Measurements from ENCODE around the gene RCAN2. TPM values are rescaled to one million over a fixed set of nuclear protein-coding genes. Genes with fewer than 3 reads are reported as not detected.

Gene RCAN2
- total and polyA plus RNA-seq, 9 of the 15 experiments (the other 6 are each of a cell fraction or from before 2014, with no cell fraction given), result 0.04 TPM; not detected in 8

- H4K20me1 ChIP-seq (replicated peaks; ENCODE audit: control insufficient read depth, insufficient read depth, low read length), result no peaks in the 10 kb centered on the region
- CTCF ChIA-PET (ENCODE audit: low intra/inter-chr PET ratio), result no interaction called here
- H2AFZ ChIP-seq (ENCODE audit: low read depth, low read length), result no peak overlapping the region
- H3K9me1 ChIP-seq (ENCODE audit: control insufficient read depth, insufficient read depth, low read length), result no peaks in the 10 kb centered on the region
- no peaks in the 10 kb centered on the region for H3K79me2 ChIP-seq (ENCODE audit: control insufficient read depth, insufficient read depth, low read length)
- POLR2A ChIA-PET, result no interaction called here
- DNase-seq (ENCODE audit: extremely low read depth in 1 of 4, low spot score in 3 of 4) (no peak), ATAC-seq (no peak), FAIRE-seq (no peak)
- no peak overlapping the region for H3K4me3 ChIP-seq
- H3K27me3 ChIP-seq (ENCODE audit: control insufficient read depth in 2 of 2, insufficient read depth in 2 of 2, low read length in 2 of 2), result no peaks in the 10 kb centered on the region
- in situ Hi-C loops (cut with MboI) (no loop called here), intact Hi-C loops (cut with micrococcal nuclease) (no loop called here)
- TF ChIP-seq ZC3H11A (IDR thresholded peaks at IDR 0.05; ENCODE audit: low read depth, low read length) (no peak), MYNN (IDR thresholded peaks at IDR 0.05) (no peak), MYNN (CRISPR knock-in tag; IDR thresholded peaks at IDR 0.05) (no peak)
- BruUV-seq (replicated peaks), result no TSS peak
- no peaks in the 10 kb centered on the region for H3K4me1 ChIP-seq (replicated peaks in 1 of 2; ENCODE audit: control insufficient read depth in 2 of 2, insufficient read depth in 2 of 2, low read length in 2 of 2)
- no peaks in the 10 kb centered on the region for H3K9me3 ChIP-seq (replicated peaks; ENCODE audit: control insufficient read depth, insufficient read depth, low read depth, low read length)
- no peaks in the 10 kb centered on the region for H3K36me3 ChIP-seq (ENCODE audit: control insufficient read depth, insufficient read depth, low read length)
- no peak overlapping the region for H3K27ac ChIP-seq (ENCODE audit: extremely low read depth, low read depth, low read length)
- no peak overlapping the region for H3K4me2 ChIP-seq (ENCODE audit: insufficient read depth, low read length)
- H3K9ac ChIP-seq (ENCODE audit: insufficient read depth in 1 of 2, low read depth in 2 of 2, low read length in 2 of 2), result no peak overlapping the region
Observed at GRCh38 chr6:46279874-46280273, 211.4 kb downstream of the RCAN2 start.

GRCh38 chr6:46276576-46277142 is 214.6 kb downstream of the RCAN2 start:
- ChIA-PET POLR2A (no interaction called here), CTCF (ENCODE audit: low intra/inter-chr PET ratio) (no interaction called here)
- DNase-seq (ENCODE audit: extremely low read depth in 1 of 4, low spot score in 3 of 4) (no peak), FAIRE-seq (no peak), ATAC-seq (no peak)
- Histone ChIP-seq H2AFZ (ENCODE audit: low read depth, low read length) (no peak overlapping the region), H3K4me3 (no peak overlapping the region), H3K36me3 (ENCODE audit: control insufficient read depth, insufficient read depth, low read length) (no peaks in the 10 kb centered on the region), H3K4me2 (ENCODE audit: insufficient read depth, low read length) (no peak overlapping the region), H3K9me1 (ENCODE audit: control insufficient read depth, insufficient read depth, low read length) (no peaks in the 10 kb centered on the region), H3K79me2 (ENCODE audit: control insufficient read depth, insufficient read depth, low read length) (no peaks in the 10 kb centered on the region), H3K9me3 (replicated peaks; ENCODE audit: control insufficient read depth, insufficient read depth, low read depth, low read length) (no peaks in the 10 kb centered on the region), H4K20me1 (replicated peaks; ENCODE audit: control insufficient read depth, insufficient read depth, low read length) (no peaks in the 10 kb centered on the region), H3K4me1 (replicated peaks in 1 of 2; ENCODE audit: control insufficient read depth in 2 of 2, insufficient read depth in 2 of 2, low read length in 2 of 2) (no peaks in the 10 kb centered on the region), H3K27ac (ENCODE audit: extremely low read depth, low read depth, low read length) (no peak overlapping the region), H3K27me3 (ENCODE audit: control insufficient read depth in 2 of 2, insufficient read depth in 2 of 2, low read length in 2 of 2) (no peaks in the 10 kb centered on the region), H3K9ac (ENCODE audit: insufficient read depth in 1 of 2, low read depth in 2 of 2, low read length in 2 of 2) (no peak overlapping the region)
- 0% methylated on average over 2 of the region's 2 CpGs for WGBS (ENCODE audit: insufficient coverage, low coverage, missing lambda C conversion rate)
- intact Hi-C loops (cut with micrococcal nuclease), result no loop called here
- TF ChIP-seq SMARCE1 (IDR thresholded peaks at IDR 0.05) (no peak), ZFX (CRISPR knock-in tag; IDR thresholded peaks at IDR 0.05) (no peak), ZNF57 (CRISPR knock-in tag; IDR thresholded peaks at IDR 0.05) (no peak), ZNF639 (CRISPR knock-in tag; conservative IDR thresholded peaks at IDR 0.05 in 1 of 2, IDR thresholded peaks at IDR 0.05 in 1 of 2) (no peak), PRPF4 (IDR thresholded peaks at IDR 0.05; ENCODE audit: insufficient read depth, low read depth, low read length, poor library complexity, severe bottlenecking) (no peak), IRF9 (tag; IDR thresholded peaks at IDR 0.05) (no peak), RBM15 (IDR thresholded peaks at IDR 0.05; ENCODE audit: insufficient read depth, low read length) (no peak), KDM4B (IDR thresholded peaks at IDR 0.05; ENCODE audit: borderline replicate concordance in 2 of 2, low read depth in 1 of 2) (no peak)
- BruUV-seq (replicated peaks), result no TSS peak
- in situ Hi-C loops (cut with MboI), result no loop called here

Measured in K562 (cell line).